Right lobe of liver (tissue), 4 donors: ENCODE data around the gene TCP1.

Source experiments
- CTCF ChIP-seq, 4 donors: fragments of 200-600 bp in 3 of 4; fragments of 450-650 bp in 1 of 4; IDR thresholded peaks; one replicate each; pipeline versions ENCODE4 v1.5.1 to v1.8.0; 2016 to 2022; ENCODE audit warnings: antibody characterized with exemption in 4 of 4, mild to moderate bottlenecking in 2 of 4
- POLR2A ChIP-seq: fragments of 450-650 bp; IDR thresholded peaks from one replicate; pipeline ENCODE4 v1.6.1; 2017; ENCODE audit warnings: antibody characterized with exemption, mild to moderate bottlenecking
- donor health status: DM: no; HTN: no; CAD: no.
- donor health status: DM: no; HTN: no; CAD: no.
- donor health status: DM: no; HTN: yes; CAD: no.

GRCh38 chr6:159832946-159833345, 43.5 kb upstream of the TCP1 start:
- no peak for TF ChIP-seq CTCF (IDR thresholded peaks at IDR 0.05)
- no peak for TF ChIP-seq POLR2A
